ENCODE results near the gene RNF149.

Gene RNF149

DNA sequence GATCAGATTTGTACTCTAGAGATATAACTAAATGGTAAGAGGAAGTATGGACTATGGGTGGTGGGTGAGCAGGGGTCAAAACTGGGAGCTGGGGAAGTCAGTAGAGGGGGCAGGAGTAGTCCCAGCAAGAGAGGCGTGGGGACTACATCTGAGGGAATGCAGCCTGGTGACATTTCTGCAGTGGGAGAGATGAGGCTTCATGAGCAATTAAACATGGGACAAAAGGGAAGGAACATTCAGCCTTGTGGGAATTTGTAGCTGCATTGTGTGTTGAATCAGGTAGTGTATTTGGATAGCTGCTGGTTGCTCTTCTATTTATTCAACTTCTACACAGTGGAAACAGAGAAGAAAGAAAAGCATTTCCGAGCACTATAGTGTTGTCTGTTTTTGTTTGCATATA lies 52.2 kb downstream of the RNF149 start:
- H3K27me3 ChIP-seq (ENCODE audit: insufficient read depth, low read length), result no peaks in the 10 kb centered on the region
- no peaks in the 10 kb centered on the region for H3F3A ChIP-seq (ENCODE audit: insufficient read depth, low read length)
- TF ChIP-seq CTCF (IDR thresholded peaks at IDR 0.05; ENCODE audit: low read length), result no peak
- no peak for TF ChIP-seq EZH2 (IDR thresholded peaks at IDR 0.05; ENCODE audit: borderline replicate concordance, low read length)
- H3K36me3 ChIP-seq (ENCODE audit: insufficient read depth, low read length), result peaks cover 32% of the 10 kb centered on the region
- H4K20me1 ChIP-seq (ENCODE audit: insufficient read depth, low read length), result no peaks in the 10 kb centered on the region
- H3K9ac ChIP-seq (ENCODE audit: low read length), result no peak overlapping the region
- no peaks in the 10 kb centered on the region for H3K9me3 ChIP-seq (ENCODE audit: low read length)
- no peak overlapping the region for H3K27ac ChIP-seq (ENCODE audit: low read depth, low read length, poor library complexity, severe bottlenecking)
- no peak overlapping the region for H3K4me3 ChIP-seq (ENCODE audit: low read depth, low read length, poor library complexity, severe bottlenecking)
- no peak overlapping the region for H3K4me2 ChIP-seq (ENCODE audit: low read length)
- no peak overlapping the region for H2AFZ ChIP-seq (ENCODE audit: low read length)
- H3K4me1 ChIP-seq (ENCODE audit: insufficient read depth, low read length, severe bottlenecking), result peaks cover 21% of the 10 kb centered on the region
- peaks cover 20% of the 10 kb centered on the region for H3K79me2 ChIP-seq (ENCODE audit: insufficient read depth, low read length)
- no peaks in the 10 kb centered on the region for H3K9me2 ChIP-seq (ENCODE audit: low read depth, low read length)

DNA sequence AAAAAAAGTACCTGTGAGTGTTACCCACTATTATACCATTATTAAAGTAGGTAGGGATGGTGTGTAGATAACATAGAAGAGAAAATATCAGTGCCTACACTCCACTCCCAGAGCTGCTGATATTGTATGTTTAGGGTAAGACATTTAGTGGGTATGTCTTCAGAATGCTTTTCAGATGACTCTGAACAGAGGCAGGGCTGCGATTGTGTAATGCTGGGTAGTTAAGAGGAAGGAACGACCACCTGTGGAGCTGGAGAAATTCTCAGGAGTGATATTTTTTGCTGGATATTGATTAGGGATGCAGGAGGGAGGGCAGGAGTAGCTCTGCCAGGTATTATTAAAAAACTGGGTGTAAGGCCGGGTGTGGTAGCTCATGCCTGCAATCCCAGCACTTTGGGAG lies 53.0 kb downstream of the RNF149 start:
- H3K9me2 ChIP-seq (ENCODE audit: low read depth, low read length), result no peaks in the 10 kb centered on the region
- no peaks in the 10 kb centered on the region for H3K27me3 ChIP-seq (ENCODE audit: insufficient read depth, low read length)
- H3K9ac ChIP-seq (ENCODE audit: low read length), result no peak overlapping the region
- no peak overlapping the region for H3K4me2 ChIP-seq (ENCODE audit: low read length)
- H3K79me2 ChIP-seq (ENCODE audit: insufficient read depth, low read length), result peaks cover 20% of the 10 kb centered on the region
- no peak overlapping the region for H2AFZ ChIP-seq (ENCODE audit: low read length)
- H3K36me3 ChIP-seq (ENCODE audit: insufficient read depth, low read length), result peaks cover 24% of the 10 kb centered on the region
- TF ChIP-seq EZH2 (IDR thresholded peaks at IDR 0.05; ENCODE audit: borderline replicate concordance, low read length) (no peak), CTCF (IDR thresholded peaks at IDR 0.05; ENCODE audit: low read length) (no peak)
- H3K4me1 ChIP-seq (ENCODE audit: insufficient read depth, low read length, severe bottlenecking), result peaks cover 23% of the 10 kb centered on the region
- H4K20me1 ChIP-seq (ENCODE audit: insufficient read depth, low read length), result no peaks in the 10 kb centered on the region
- H3K9me3 ChIP-seq (ENCODE audit: low read length), result no peaks in the 10 kb centered on the region
- H3F3A ChIP-seq (ENCODE audit: insufficient read depth, low read length), result no peaks in the 10 kb centered on the region
- H3K27ac ChIP-seq (ENCODE audit: low read depth, low read length, poor library complexity, severe bottlenecking), result no peak overlapping the region
- no peak overlapping the region for H3K4me3 ChIP-seq (ENCODE audit: low read depth, low read length, poor library complexity, severe bottlenecking)

GRCh38 chr2:101253703-101254450 lies 54.6 kb downstream of the RNF149 start:
- TF ChIP-seq EZH2 (IDR thresholded peaks at IDR 0.05; ENCODE audit: borderline replicate concordance, low read length), result no peak
- TF ChIP-seq CTCF (IDR thresholded peaks at IDR 0.05; ENCODE audit: low read length), result no peak
- Histone ChIP-seq H3K4me2 (ENCODE audit: low read length) (peak overlapping the region; percentile 76), H3K36me3 (ENCODE audit: insufficient read depth, low read length) (peaks cover 14% of the 10 kb centered on the region), H3K27ac (ENCODE audit: low read depth, low read length, poor library complexity, severe bottlenecking) (no peak overlapping the region), H3K9ac (ENCODE audit: low read length) (peak overlapping the region; percentile 86), H3K9me2 (ENCODE audit: low read depth, low read length) (no peaks in the 10 kb centered on the region), H3F3A (ENCODE audit: insufficient read depth, low read length) (no peaks in the 10 kb centered on the region), H3K27me3 (ENCODE audit: insufficient read depth, low read length) (no peaks in the 10 kb centered on the region), H2AFZ (ENCODE audit: low read length) (no peak overlapping the region), H3K4me3 (ENCODE audit: low read depth, low read length, poor library complexity, severe bottlenecking) (peak overlapping the region; percentile 81), H4K20me1 (ENCODE audit: insufficient read depth, low read length) (no peaks in the 10 kb centered on the region), H3K79me2 (ENCODE audit: insufficient read depth, low read length) (peaks cover 20% of the 10 kb centered on the region), H3K9me3 (ENCODE audit: low read length) (no peaks in the 10 kb centered on the region), H3K4me1 (ENCODE audit: insufficient read depth, low read length, severe bottlenecking) (peaks cover 23% of the 10 kb centered on the region)
